AG04450 (cell line): ENCODE data around the gene DNLZ. TPM values are rescaled to one million over a fixed set of nuclear protein-coding genes. Genes with fewer than 3 reads are reported as not detected.

ENCODE experiments used
- CTCF ChIA-PET: fragments of 300-600, 350-600 bp; formaldehyde crosslinking; extraction: SDS; loops from one replicate; lab custom pipeline; 2022; ENCODE audit warnings: antibody characterized with exemption, inconsistent platforms; lab: Charles Lee
- POLR2A ChIA-PET: fragments of 350-600 bp; formaldehyde crosslinking; extraction: SDS; loops from one replicate; lab custom pipeline; 2021; ENCODE audit warnings: antibody characterized with exemption, inconsistent platforms; lab: Yijun Ruan, JAX
- DNase-seq: peaks from one replicate; pipeline ENCODE4 v3.0.0-alpha.2; 2011; ENCODE audit warnings: low read depth, low spot score
- H3K27ac ChIP-seq: one replicate; pipeline ENCODE4 v1.5.1; 2012; ENCODE audit warnings: low read depth, low read length, control low read depth
- H3K27me3 ChIP-seq: one replicate; pipeline ENCODE4 v1.6.0; 2012; ENCODE audit warnings: low read length; ENCODE audit not compliant: control insufficient read depth, insufficient read depth
- H3K4me3 ChIP-seq: 2 replicates; pipeline ENCODE4 v1.5.1; 2011; ENCODE audit warnings: mild to moderate bottlenecking, low read depth, low read length, control low read depth
- H3K9me3 ChIP-seq: 2 replicates; pipeline ENCODE4 v1.5.1; 2012; ENCODE audit warnings: low read length; ENCODE audit not compliant: control insufficient read depth, insufficient read depth
- polyA plus RNA-seq: library from polyadenylated mRNA; depleted of rRNA; stranded (reverse); fragments of >200 nt; gene quantifications from 2 replicates; pipeline ENCODE4 v1.2.3, GENCODE V29; 2011
- TF ChIP-seq, protein P1 (sequence below): IDR thresholded peaks from 2 replicates; pipeline ENCODE4 v1.5.1; 2011; ENCODE audit warnings: low read depth, low read length, control low read depth, inconsistent platforms

DNLZ gene
- polyA plus RNA-seq, 1 experiment, result 3.7 TPM

DNA sequence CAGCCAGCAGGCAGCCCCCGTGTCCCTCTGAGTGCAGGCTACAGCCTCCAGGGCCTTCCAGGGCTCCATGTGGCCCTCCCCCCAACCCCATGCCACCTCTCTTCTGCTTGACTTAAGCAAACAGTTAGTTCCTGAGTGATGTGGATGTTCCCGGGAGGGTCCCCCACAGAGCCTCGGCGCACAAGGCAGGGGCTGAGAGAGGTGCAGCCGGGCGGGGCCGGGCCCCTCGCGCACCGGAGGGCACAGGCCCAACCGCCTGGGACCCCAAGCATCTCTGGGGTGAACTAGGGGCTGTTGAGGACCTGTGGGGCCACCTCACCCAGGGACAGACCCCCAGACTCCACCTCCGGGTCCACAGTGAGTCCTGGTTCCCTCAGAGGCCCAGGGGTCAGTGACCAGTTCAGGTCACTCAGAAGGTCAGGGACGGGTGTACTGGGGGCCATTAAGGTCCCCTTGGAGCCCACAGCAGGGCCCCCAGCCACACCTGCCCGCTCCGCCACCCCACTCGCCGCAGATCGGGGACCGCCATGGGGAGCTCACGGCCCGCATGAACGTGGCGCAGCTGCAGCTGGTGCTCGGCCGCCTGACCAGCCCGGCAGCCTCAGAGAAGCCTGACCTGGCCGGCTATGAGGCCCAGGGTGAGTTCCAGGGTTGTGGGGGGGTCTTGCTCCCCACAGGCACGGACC is 23.0 kb downstream of the DNLZ start:
- CTCF ChIA-PET, result interaction anchor here (1.1 to 1.4 kb wide), 2 partner anchors 22 to 27 kb away, joined by 3 to 5 read pairs; no protein-coding TSS in a partner anchor
- POLR2A ChIA-PET, result interaction anchor here (0.7 kb wide), 1 partner anchor 23 kb away, joined by 3 read pairs; no protein-coding TSS in a partner anchor
- no peaks in the 10 kb centered on the region for H3K27me3 ChIP-seq

DNA sequence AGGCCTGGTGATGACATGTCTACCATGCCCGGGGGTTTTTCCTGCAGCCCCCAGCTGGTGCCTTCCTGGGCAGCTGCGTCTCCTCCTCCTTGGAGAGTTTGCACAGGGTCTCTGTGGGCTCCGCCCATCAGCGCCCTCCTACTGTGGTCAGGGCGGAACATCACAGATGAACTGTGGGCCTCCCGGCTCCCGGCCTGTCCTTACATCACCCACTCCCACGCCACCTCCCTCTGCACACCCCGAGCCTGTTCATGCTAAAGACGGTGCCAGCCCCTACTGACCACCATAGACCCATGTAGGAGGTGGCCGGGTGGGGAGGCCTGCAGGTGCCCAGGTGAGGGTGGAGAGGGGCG is 23.6 kb downstream of the DNLZ start:
- no peak overlapping the region for H3K4me3 ChIP-seq
- ChIA-PET CTCF (interaction anchor here (1.1 to 1.4 kb wide), 2 partner anchors 23 to 27 kb away, joined by 3 to 5 read pairs; no protein-coding TSS in a partner anchor), POLR2A (interaction anchor here (0.7 kb wide), 1 partner anchor 23 kb away, joined by 3 read pairs; no protein-coding TSS in a partner anchor)
- no peaks in the 10 kb centered on the region for H3K27me3 ChIP-seq
- H3K9me3 ChIP-seq, result no peaks in the 10 kb centered on the region; the same call in 1 of the 2 replicates
- TF ChIP-seq, protein P1, sequence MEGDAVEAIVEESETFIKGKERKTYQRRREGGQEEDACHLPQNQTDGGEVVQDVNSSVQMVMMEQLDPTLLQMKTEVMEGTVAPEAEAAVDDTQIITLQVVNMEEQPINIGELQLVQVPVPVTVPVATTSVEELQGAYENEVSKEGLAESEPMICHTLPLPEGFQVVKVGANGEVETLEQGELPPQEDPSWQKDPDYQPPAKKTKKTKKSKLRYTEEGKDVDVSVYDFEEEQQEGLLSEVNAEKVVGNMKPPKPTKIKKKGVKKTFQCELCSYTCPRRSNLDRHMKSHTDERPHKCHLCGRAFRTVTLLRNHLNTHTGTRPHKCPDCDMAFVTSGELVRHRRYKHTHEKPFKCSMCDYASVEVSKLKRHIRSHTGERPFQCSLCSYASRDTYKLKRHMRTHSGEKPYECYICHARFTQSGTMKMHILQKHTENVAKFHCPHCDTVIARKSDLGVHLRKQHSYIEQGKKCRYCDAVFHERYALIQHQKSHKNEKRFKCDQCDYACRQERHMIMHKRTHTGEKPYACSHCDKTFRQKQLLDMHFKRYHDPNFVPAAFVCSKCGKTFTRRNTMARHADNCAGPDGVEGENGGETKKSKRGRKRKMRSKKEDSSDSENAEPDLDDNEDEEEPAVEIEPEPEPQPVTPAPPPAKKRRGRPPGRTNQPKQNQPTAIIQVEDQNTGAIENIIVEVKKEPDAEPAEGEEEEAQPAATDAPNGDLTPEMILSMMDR, result no peak
- DNase-seq, result no peak
- H3K27ac ChIP-seq, result no peak overlapping the region

More for the DNA sequence above, 23.0 kb downstream of the DNLZ start:
- Histone ChIP-seq H3K9me3 (no peaks in the 10 kb centered on the region; the same call in 1 of the 2 replicates), H3K4me3 (no peak overlapping the region), H3K27ac (no peak overlapping the region)
- TF ChIP-seq, protein P1, result no peak
- DNase-seq, result no peak

DNA sequence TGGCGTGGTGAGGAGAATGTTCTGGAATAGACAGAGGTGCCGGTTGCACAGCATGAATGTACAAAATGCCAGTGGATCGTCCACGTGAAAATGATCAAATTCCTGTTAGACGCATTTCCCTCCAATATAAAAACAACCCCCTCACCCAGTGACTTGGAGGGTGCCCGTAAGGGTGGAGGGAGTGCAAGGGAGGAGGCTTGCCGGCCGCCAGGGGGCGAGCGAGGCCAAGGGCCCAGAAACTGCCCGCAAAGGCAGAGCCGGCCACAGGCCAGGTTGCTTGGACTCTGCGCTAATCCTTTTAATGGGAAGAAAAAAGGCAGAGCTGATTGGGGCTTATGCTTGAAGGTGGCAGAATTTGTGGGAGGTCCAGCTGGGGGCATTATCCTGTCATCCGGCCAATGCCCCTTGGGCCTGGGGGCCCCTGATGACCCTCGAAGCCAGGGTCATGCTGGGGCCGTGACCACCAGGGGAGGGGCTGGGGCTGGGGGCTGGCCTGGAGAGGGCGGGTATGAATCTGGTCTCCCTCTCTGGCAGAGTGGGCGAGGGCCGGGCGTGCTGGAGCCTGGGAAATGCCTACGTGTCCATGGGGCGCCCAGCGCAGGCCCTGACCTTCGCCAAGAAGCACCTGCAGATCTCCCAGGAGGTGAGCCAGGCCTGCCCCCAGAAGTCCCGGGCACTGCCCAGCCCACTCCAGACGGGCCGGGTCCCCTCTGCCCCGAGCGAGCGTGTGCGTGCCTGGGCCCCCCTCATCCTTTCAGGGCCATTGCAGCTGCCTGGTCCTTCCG is 24.2 kb downstream of the DNLZ start:
- no peak for DNase-seq
- H3K27me3 ChIP-seq, result no peaks in the 10 kb centered on the region
- ChIA-PET CTCF (interaction anchor here (1.1 to 1.4 kb wide), 2 partner anchors 23 to 26 kb away, joined by 3 to 5 read pairs; no protein-coding TSS in a partner anchor), POLR2A (no interaction called here)
- no peak overlapping the region for H3K4me3 ChIP-seq
- H3K9me3 ChIP-seq, result no peaks in the 10 kb centered on the region; the same call in 1 of the 2 replicates
- TF ChIP-seq, protein P1, result peak; percentile 90
- H3K27ac ChIP-seq, result peak overlapping the region; percentile 39

DNA sequence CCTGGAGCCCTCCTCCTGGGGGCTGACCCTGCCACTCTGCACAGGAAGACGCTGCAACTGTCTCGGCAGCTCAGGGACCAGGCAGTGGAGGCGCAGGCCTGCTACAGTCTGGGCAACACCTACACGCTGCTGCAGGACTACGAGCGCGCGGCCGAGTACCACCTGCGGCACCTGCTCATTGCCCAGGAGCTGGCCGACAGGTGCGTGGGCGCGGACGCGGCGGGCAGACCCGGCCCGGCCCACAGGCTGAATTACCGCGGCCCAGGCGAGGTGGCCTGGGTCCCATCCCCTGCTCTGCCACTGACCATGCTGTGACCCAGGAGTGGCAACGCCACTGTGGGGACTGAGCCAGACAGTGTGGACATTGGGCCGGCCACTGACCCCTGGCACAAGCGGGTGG is 25.0 kb downstream of the DNLZ start:
- Histone ChIP-seq H3K27ac (no peak overlapping the region), H3K4me3 (no peak overlapping the region), H3K27me3 (no peaks in the 10 kb centered on the region), H3K9me3 (no peaks in the 10 kb centered on the region; the same call in 1 of the 2 replicates)
- ChIA-PET CTCF (interaction anchor here (0.7 kb wide), 1 partner anchor 27 kb away, joined by 3 read pairs; no protein-coding TSS in a partner anchor), POLR2A (no interaction called here)
- TF ChIP-seq, protein P1, result no peak
- no peak for DNase-seq
